Mesangial cell (primary cell): ENCODE data around the gene LAMA2. TPM values are rescaled to one million over a fixed set of nuclear protein-coding genes. Genes with fewer than 3 reads are reported as not detected.

Experiments used
- total RNA-seq: library from RNA; depleted of rRNA; stranded (reverse); fragments of >200 nt; gene quantifications from 2 replicates; pipeline ENCODE4 v1.2.3, GENCODE V29; 2015

The LAMA2 gene, protein sequence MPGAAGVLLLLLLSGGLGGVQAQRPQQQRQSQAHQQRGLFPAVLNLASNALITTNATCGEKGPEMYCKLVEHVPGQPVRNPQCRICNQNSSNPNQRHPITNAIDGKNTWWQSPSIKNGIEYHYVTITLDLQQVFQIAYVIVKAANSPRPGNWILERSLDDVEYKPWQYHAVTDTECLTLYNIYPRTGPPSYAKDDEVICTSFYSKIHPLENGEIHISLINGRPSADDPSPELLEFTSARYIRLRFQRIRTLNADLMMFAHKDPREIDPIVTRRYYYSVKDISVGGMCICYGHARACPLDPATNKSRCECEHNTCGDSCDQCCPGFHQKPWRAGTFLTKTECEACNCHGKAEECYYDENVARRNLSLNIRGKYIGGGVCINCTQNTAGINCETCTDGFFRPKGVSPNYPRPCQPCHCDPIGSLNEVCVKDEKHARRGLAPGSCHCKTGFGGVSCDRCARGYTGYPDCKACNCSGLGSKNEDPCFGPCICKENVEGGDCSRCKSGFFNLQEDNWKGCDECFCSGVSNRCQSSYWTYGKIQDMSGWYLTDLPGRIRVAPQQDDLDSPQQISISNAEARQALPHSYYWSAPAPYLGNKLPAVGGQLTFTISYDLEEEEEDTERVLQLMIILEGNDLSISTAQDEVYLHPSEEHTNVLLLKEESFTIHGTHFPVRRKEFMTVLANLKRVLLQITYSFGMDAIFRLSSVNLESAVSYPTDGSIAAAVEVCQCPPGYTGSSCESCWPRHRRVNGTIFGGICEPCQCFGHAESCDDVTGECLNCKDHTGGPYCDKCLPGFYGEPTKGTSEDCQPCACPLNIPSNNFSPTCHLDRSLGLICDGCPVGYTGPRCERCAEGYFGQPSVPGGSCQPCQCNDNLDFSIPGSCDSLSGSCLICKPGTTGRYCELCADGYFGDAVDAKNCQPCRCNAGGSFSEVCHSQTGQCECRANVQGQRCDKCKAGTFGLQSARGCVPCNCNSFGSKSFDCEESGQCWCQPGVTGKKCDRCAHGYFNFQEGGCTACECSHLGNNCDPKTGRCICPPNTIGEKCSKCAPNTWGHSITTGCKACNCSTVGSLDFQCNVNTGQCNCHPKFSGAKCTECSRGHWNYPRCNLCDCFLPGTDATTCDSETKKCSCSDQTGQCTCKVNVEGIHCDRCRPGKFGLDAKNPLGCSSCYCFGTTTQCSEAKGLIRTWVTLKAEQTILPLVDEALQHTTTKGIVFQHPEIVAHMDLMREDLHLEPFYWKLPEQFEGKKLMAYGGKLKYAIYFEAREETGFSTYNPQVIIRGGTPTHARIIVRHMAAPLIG (N-terminal part only)
- 0.81 and 6.3 TPM in 2 replicates for total RNA-seq

GRCh38 chr6:128882991-128883611, at the start of gene LAMA2:
LAMA2 (plus strand) TSS chr6:128883138; CDS start chr6:128883246, 108 bp downstream.

